Stimulated activated CD8-positive, alpha-beta memory T cell treated with anti-CD3 and anti-CD28 coated beads, Interleukin-12 subunit alpha, Interleukin-12 subunit beta, amount 100 ng/mL, for 1 hour (primary cell): Measurements from ENCODE around the gene WFS1.

ENCODE experiments used
- DNase-seq: peaks from one replicate; pipeline ENCODE4 v3.0.0-alpha.2; 2020; ENCODE audit warnings: low read depth

The WFS1 gene

DNA sequence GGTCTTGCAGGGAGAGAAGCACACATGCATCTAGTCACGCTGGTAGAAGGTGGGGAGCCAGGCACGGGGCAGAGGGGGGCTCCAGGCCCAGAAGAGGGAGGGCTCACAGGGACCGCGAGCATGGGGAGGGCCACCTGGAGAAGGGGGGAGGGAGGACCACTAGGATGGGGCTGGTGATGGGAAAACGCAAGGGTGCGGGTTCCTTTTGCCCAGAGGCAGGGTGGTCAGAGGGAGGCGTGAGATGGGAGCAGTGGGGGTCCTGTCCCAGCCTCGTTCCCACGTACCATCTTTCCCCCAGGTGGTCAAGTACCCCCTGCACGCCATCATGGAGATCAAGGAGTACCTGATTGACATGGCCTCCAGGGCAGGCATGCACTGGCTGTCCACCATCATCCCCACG lies 30.7 kb downstream of the WFS1 start:
- no peak for DNase-seq

DNA sequence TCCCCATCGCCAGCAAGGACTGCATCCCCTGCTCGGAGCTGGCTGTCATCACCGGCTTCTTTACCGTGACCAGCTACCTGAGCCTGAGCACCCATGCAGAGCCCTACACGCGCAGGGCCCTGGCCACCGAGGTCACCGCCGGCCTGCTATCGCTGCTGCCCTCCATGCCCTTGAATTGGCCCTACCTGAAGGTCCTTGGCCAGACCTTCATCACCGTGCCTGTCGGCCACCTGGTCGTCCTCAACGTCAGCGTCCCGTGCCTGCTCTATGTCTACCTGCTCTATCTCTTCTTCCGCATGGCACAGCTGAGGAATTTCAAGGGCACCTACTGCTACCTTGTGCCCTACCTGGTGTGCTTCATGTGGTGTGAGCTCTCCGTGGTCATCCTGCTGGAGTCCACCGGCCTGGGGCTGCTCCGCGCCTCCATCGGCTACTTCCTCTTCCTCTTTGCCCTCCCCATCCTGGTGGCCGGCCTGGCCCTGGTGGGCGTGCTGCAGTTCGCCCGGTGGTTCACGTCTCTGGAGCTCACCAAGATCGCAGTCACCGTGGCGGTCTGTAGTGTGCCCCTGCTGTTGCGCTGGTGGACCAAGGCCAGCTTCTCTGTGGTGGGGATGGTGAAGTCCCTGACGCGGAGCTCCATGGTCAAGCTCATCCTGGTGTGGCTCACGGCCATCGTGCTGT lies 31.5 kb downstream of the WFS1 start:
- no peak for DNase-seq

DNA sequence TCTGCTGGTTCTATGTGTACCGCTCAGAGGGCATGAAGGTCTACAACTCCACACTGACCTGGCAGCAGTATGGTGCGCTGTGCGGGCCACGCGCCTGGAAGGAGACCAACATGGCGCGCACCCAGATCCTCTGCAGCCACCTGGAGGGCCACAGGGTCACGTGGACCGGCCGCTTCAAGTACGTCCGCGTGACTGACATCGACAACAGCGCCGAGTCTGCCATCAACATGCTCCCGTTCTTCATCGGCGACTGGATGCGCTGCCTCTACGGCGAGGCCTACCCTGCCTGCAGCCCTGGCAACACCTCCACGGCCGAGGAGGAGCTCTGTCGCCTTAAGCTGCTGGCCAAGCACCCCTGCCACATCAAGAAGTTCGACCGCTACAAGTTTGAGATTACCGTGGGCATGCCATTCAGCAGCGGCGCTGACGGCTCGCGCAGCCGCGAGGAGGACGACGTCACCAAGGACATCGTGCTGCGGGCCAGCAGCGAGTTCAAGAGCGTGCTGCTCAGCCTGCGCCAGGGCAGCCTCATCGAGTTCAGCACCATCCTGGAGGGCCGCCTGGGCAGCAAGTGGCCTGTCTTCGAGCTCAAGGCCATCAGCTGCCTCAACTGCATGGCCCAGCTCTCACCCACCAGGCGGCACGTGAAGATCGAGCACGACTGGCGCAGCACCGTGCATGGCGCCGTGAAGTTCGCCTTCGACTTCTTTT lies 32.2 kb downstream of the WFS1 start:
- no peak for DNase-seq

DNA sequence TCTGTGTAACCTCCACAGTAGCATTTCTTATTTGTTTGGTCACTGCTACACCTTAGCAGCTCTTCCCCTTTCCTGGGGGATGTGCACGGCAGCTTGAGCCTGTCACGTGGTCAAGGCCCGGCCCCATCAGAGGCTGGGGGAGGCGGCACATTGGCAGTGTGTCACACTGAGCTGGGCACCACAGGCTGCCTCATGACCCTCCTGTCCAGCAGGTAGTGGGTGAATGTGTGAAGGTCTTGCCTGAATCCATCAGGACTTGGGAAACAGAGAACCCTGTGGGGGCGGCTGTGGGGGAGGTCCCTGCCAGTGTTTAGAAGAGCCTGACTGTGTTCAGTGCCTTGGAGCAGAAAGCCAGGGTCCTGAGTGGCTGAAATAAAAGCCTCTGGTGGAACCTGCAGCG lies 33.2 kb downstream of the WFS1 start:
- DNase-seq = no peak

DNA sequence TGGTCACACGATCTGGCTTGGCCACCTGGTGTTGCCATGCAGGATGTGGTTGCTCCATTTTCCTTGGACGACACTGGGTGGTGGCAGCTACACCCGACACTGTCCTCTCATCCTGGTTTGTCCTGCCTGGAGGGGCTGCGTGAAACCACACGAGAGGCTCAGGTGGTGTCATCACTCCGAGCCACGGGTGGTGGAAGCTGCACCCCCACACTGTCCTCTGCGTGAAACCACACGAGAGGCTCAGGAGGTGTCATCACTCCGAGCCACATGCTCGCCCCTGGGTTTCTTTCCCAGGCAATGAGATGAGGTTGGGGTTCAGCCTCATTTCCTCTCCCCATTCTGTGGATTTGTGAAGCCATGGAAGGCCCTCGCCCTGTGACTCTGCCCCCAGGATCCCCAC lies 34.3 kb downstream of the WFS1 start:
- no peak for DNase-seq

DNA sequence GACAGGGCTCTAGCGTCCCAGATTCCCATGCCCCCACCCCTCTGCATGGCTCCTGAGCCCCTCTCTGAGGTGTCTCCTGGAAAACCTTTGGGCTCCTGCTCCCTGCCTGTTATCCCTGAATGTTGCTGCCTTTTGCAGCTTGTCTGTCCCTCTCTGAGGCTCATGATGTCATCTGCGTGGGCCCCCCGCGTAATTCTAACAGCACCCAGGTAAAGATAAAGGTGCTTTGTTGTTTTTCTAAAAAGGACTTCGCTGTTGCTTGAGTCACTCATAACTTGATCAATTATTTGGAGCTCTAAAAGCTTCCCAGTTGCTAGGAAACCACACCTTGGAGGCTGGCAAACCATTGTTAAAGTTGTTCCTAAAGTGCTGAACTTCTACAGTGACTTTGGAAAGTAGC lies 36.6 kb downstream of the WFS1 start:
- DNase-seq = no peak

DNA sequence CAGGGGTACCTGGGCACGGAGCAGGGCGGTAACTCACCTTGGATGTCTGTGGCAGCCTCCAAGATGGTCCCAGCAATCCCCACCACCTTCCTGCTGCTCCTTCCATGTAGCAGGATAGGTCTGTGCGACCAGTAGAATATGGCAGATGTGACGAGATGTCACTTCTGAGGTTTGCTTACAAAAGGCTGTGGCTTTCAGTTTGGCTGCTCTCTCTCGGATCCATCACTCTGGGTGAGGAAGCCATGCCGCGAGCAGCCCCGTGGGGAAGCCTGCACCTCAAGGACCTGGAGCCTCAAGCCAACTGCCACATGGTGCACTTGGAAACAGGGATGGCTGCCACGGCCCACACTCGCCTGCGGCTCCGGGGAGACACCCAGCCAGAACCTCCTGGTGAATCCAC lies 37.6 kb downstream of the WFS1 start:
- no peak for DNase-seq

DNA sequence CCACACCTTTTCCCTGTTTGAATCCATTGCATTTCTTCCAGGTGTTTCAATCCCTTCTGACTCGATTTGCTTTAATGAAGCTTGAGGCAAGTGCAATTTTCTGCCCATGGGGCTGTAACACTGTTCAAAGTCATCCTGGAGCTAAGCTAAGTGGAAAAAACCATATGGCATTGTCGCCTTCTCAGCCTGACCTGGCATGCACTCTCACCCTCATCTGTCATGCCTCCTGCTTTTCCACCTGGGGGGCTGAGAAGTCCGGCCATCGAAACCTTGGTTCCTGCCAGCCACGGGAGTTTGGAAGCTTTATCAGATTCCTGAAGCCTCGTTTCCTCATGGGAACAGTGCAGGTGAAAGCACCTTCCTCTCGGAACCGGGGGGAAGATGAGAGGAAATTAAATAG lies 38.2 kb downstream of the WFS1 start:
- DNase-seq = no peak

DNA sequence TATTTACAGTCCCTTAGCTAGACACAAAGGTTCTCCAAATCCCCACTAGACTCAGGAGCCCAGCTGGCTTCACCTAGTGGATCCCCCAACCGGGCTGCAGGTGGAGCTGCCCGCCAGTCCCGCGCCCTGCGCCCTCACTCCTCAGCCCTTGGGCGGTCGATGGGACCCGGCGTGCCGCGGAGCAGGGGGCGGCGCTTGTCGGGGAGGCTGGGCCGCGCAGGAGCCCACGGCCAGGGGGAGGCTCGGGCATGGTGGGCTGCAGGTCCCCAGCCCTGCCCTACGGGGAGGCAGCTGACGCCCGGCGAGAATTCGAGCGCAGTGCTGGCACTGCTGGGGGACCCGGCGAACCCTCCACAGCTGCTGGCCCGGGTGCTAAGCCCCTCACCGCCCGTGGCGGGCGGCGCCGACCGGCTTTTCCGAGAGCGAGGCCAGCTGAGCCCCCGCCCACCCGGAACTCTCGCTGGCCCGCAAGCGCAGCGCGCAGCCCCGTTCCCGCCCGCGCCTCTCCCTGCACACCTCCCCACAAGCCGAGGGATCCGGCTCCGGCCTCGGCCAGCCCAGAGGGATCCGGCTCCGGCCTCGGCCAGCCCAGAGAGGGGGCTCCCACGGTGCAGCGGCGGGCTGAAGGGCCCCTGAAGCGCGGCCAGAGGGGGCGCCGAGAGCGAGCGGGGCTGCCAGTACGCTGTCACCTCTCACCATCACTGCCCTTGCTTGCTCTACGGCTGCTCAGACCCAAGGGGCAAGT lies 39.4 kb downstream of the WFS1 start:
- no peak for DNase-seq

DNA sequence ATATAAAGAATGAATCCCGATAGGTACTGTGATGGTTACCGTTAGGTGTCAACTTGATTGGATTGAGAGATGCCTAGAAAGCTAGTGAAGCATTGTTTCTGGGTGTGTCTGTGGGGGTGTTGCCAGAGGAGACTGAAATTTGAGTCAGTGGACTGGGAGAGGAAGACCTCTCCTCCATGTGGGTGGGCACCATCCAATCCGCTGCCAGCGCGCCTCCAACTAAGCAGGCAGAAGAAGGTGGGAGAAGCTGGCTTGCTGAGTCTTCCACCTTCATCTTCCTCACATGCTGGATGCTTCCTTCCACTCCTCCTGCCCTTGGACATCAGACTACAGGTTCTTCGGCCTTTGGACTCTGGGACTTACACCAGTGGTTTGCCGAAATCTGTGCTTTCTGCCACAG lies 40.1 kb downstream of the WFS1 start:
- DNase-seq = no peak

DNA sequence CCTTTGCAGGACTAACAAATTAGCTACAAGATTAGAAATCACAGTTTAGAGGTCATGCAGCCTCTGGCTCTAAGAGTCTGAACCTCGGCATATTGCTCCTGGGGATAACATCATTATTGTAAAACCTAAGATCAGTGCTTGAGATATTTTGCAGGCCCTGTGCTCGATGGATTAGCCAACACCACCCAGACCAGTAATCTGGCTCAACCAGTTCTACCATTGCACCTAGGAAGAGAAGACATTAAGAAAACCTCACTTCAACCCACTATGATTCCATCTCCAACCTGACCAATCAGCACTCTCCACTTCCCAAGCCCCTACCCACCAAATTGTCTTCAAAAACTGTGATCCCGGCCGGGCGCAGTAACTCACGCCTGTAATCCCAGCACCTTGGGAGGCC lies 43.6 kb downstream of the WFS1 start:
- no peak for DNase-seq

DNA sequence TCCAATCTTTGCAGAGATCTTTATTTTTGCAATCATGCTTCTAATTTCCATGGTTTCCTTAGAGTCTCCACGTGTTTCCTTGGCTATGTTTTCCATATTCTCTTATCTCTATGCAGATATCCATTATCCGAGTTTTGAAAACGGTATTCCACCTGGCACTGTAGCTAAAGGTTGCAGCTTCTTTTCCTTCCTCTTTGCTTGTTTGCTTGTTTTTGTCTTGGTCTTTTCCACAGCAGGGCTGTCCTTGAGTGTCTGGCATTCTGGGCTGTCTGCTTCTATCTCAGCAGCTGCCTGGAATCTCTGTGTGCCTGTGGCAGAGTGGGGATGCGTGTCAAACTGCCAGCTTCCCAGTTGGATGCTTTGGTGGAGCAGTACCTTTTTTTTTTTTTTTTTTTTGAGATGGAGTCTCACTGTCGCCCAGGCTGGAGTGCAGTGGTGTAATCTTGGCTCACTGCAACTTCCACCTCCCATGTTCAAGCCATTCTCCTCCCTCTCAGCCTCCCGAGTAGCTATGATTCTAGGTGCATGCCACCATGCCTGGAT lies 46.9 kb downstream of the WFS1 start:
- DNase-seq = no peak

DNA sequence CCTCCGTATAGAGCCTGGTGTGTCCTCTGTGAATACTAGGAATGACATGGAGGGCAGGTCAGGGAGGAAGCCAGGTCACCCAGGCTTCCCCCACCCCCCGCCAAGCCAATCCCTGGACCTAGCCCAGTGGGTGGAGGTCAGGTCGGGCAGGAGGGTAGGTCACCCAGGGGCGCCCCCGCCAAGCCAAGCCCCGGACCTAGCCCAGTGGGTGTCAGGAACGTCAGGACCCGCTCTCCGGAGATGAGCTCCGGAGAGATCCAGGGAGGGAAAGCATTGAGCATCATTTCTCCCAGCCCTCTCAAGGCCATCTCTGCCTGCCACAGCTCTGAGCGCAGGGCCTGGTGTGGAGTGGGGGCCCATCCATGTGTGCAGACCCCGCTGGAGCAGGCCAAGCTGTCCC lies 48.6 kb downstream of the WFS1 start:
- no peak for DNase-seq

DNA sequence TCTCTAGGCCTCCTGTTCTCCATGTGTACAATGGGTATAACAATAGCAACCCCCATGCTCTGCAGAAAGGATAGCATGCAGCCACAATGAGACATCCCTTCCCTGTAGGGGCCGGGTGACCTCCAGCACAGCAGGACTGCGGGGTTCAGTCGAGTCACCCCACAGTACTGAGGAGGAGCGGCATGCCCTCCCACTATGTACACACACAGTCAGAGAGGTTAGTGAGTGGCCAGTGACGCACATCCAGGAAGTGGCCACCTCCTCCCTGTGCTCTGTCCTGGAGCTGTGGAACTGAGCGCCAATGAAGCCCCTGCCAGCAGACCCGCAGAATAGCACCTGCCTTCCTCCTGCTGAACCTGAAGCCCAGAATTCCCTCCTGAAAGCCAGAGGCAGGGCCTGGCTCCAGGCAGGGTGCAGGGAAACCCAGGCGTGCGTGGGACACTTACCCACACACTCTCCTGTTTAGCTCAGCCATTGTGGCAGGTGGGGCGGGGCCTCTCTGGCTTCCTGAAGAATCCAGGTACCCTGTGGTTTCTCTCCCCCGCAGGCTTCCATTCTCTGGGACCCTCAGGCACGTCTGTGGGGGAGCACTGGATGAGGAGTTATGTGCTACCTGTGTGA lies 50.0 kb downstream of the WFS1 start:
- DNase-seq = no peak

DNA sequence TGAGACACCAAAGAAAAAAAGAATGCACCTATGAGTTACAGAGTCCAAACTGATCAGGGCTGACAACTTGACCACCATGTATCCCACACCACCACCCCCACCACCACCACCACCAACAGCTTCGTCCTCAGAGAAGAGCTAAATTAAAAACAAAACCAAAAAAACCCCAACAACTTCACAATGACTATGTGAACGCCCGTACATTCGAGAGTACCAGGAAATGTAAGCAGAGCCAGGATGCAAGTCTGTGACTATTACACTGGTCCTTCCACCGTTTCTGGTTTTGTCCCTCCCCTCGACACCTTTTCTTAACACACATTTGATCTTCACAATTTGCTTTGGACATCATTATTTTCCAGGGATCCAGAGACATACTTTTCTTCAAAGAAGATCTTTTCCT lies 51.0 kb downstream of the WFS1 start:
- DNase-seq = no peak

DNA sequence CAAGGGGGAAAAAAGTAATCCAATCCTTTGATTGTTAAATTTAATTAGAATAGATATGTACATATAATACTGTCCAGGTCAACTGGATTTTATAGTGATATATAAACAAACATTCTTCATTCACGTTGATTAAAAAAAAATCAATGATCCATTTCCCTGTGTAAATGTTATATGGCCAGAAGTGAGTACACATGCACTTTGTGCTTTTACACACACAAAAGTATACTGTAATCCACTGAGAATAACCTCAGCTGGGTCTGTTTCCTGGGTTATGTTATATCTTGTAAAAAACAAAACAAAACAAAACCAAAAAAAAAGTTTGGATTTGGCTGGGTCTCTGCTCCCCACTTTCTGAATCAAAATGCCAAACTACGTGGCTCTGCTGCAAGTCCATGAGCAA lies 51.7 kb downstream of the WFS1 start:
- DNase-seq = no peak

DNA sequence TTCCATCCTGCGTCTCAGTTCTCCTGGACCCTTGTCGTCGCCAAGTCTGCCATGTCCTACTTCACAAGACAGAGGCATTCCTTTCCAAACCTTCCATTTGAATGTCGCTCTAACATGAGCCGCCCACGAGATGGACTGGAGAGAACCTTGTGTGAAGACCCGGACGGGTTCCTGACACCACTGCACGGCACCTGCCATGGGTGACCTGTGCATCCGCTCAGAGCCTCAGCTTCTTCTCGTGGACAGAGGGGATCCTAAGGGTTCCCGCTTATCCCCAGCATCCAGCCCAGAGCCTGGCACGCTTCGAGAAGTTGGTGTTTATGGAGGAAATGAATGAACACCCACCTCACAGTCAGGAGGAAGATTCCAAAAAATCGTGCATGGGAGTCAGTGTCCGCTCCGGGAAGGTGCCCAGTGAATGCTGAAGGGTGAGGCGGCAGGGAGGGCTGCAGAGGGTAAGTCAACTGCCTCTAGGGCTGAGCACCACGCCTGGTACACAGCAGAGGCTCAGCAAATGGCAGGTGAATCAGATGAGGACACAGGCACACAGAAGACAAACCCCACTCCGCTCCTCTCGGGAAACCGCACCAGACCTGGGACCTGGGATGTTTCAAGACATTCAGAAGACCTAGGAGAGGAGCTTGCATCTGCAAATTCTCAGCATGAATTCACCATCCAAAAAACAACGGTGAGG lies 52.6 kb downstream of the WFS1 start:
- DNase-seq = no peak

DNA sequence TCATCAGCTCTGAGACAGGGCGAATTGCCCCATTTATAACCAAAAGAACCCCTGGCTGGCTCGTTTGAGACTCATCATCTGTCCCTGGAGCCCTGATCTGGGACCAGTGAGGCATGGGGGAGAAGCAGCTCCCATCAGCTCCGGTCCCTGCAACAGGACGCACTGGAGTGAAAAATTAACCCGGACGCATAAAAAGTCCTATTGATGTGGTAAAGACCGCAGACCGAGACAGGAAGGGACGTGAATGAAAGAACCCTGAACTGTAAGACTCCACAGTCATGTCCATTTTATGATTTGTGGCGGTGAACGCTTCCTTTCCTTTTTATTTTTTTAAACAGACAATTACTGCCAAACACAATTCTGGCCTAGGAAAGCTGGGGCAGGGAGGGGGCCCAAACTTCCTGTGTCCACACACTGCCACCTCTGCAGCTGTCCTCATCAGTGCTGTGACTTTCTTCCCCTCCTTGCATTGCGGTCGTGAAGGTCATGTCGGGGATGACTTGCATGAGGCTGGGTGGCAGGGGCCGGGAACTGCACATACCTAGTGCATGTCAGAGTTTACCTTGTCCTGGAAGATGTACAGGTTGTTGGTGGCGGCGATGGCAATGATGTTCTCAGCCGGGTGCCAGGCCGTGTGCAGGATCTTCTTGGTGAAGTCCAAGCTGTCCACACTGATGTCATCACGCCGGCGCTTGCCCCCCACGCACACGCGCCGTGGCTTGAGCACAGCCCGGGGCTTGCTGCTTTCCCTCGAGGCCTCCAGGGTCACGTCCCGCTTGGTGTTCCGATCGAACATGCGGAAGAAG lies 53.3 kb downstream of the WFS1 start:
- DNase-seq = no peak

DNA sequence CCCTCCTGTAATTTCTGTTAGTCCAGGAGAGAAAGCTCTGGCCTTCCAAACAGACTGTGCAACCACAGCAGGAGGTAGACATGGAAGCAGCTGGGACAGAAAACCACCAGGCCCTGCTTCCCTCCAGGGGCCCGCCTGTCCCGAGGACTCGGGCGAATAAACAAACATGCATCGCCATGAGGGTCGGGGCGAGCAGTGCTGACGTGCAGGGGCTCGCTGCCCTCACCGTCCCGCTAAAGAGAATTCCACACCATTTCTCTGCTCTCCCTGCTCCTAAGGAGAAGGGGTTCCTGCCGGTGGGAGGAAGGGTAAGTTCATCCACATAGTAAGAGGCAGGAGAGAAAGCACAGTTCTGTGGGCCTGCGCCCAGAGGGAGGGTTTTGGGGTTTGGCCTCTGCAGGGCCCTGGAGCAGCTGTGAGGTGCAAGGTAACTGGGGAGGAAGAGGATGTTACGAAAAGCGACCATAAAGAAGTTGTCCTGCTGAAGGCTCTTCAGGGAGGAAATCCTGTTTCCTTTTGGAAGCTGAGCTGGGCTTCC lies 54.9 kb downstream of the WFS1 start:
- no peak for DNase-seq

DNA sequence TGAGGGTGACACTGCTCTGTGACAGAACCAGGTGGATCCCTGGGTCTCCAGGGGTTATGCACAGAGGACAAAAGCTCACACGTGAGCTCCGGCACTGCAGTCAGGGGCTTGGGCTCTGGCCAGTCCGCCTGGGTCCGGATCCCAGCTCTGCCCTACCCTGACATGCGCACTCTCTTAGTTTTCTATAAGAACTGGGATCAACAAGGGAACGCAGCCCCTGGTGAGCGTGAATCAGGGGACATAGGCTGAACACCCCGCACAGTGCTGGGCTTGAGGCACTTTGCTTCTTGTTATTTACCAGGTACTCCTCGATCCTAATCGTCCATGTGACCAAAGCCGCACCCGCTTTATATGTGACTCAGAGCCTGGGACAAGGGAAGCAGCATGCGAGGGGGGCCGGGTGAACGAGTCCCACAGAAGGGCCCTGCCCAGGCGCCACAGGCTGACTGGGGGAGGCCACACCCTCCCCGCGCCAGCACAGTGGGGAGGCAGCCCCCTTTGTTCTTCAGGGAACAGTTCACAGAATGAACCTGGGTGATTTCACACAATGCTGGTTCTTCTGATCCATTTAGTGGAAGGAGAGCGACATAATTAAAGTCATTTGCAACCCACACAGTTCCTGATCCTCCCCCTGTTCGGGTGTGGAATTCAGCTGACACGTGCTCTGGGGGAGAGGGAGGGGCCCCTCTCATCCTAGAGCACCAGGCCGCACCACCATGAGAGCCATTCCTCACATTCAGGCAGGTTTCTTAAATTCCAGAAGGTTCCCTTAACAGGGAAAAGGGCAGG lies 55.5 kb downstream of the WFS1 start:
- DNase-seq = no peak
